B cell (primary cell): ENCODE data around the gene KIF4B. TPM values are rescaled to one million over a fixed set of nuclear protein-coding genes. Genes with fewer than 3 reads are reported as not detected.

Experiments
- ATAC-seq: fragments of 200-7000 bp; cut with Tn5 transposase; one replicate; pipeline ENCODE4 v1.10.0; 2021; ENCODE audit warnings: low read depth, mild to moderate bottlenecking, moderate number of reproducible peaks, moderate library complexity
- CTCF ChIA-PET: fragments of 350-600 bp; sonication (Branson Sonifier 250); formaldehyde crosslinking; loops from one replicate; lab custom pipeline; 2021; ENCODE audit warnings: antibody characterized with exemption, inconsistent platforms; lab: Charles Lee
- POLR2A ChIA-PET: fragments of 350-600 bp; sonication (Branson Sonifier 250); formaldehyde crosslinking; loops from one replicate; lab custom pipeline; 2021; ENCODE audit warnings: antibody characterized with exemption; lab: Charles Lee
- DNase-seq: peaks from one replicate; pipeline ENCODE4 v3.0.0; 2013
- H2AFZ ChIP-seq: 2 replicates; pipeline ENCODE4 v1.6.1; 2012; ENCODE audit warnings: mild to moderate bottlenecking, low read depth, low read length; ENCODE audit not compliant: insufficient read depth, poor library complexity, severe bottlenecking
- H3K27ac ChIP-seq, 2 donors: 1 replicate in 1 of 2; 2 replicates in 1 of 2; pipeline ENCODE4 v1.5.1; 2012 to 2013; ENCODE audit warnings: low read length in 2 of 2, mild to moderate bottlenecking in 2 of 2, moderate library complexity in 1 of 2
- H3K27me3 ChIP-seq, 4 experiments: fragments of 200-600 bp in 1 of 4; sonication (generic) in 1 of 4; replicated peaks in 1 of 4; 1 replicate in 2 of 4; 2 replicates in 2 of 4; pipeline versions ENCODE4 v1.6.1 to v1.7.0; 2013 to 2016; ENCODE audit warnings: low read length in 3 of 4, mild to moderate bottlenecking in 2 of 4, mixed read lengths in 1 of 4, moderate library complexity in 1 of 4; ENCODE audit not compliant: insufficient read depth in 4 of 4, control insufficient read depth in 3 of 4; ENCODE audit errors: control extremely low read depth in 1 of 4
- H3K36me3 ChIP-seq, 2 experiments: replicated peaks in 1 of 2; 1 replicate in 1 of 2; 2 replicates in 1 of 2; pipeline versions ENCODE4 v1.6.1 to v1.7.1; 2013; ENCODE audit warnings: low read length in 1 of 2; ENCODE audit not compliant: insufficient read depth in 2 of 2, control insufficient read depth in 1 of 2; ENCODE audit errors: control extremely low read depth in 1 of 2, extremely low read depth in 1 of 2
- H3K4me1 ChIP-seq, 2 donors: fragments of 200-600 bp in 1 of 2; sonication (generic) in 1 of 2; 1 replicate in 1 of 2; 2 replicates in 1 of 2; pipeline versions ENCODE4 v1.5.1 to v1.6.1; 2013 to 2017; ENCODE audit warnings: low read length in 2 of 2; ENCODE audit not compliant: control insufficient read depth in 2 of 2, insufficient read depth in 2 of 2
- H3K4me2 ChIP-seq: replicated peaks from 2 replicates; pipeline ENCODE3; 2012; ENCODE audit warnings: mild to moderate bottlenecking, low read depth, low read length; ENCODE audit not compliant: poor library complexity, severe bottlenecking
- H3K4me3 ChIP-seq, 5 experiments: fragments of 200-600 bp in 1 of 5; sonication (generic) in 1 of 5; 1 replicate in 3 of 5; 2 replicates in 2 of 5; pipeline versions ENCODE4 v1.5.1 to v1.7.0; 2011 to 2016; ENCODE audit warnings: low read length in 4 of 5, mild to moderate bottlenecking in 4 of 5, low read depth in 2 of 5, control low read depth in 1 of 5, moderate library complexity in 1 of 5; ENCODE audit not compliant: insufficient read depth in 1 of 5; ENCODE audit errors: control extremely low read depth in 1 of 5, extremely low read depth in 1 of 5
- H3K79me2 ChIP-seq: fragments of 200-600 bp; sonication (generic); one replicate; pipeline ENCODE4 v1.6.0; 2016; ENCODE audit warnings: low read length; ENCODE audit not compliant: control insufficient read depth, insufficient read depth
- H3K9ac ChIP-seq: fragments of 200-600 bp; sonication (generic); 2 replicates; pipeline ENCODE4 v1.6.1; 2017; ENCODE audit warnings: mild to moderate bottlenecking, low read length, moderate library complexity
- H3K9me3 ChIP-seq, 3 donors: one replicate each; pipeline versions ENCODE4 v1.6.1 to v1.7.1; 2013; ENCODE audit warnings: low read length in 2 of 3; ENCODE audit not compliant: control insufficient read depth in 2 of 3, insufficient read depth in 1 of 3; ENCODE audit errors: control extremely low read depth in 1 of 3
- H4K20me1 ChIP-seq: 2 replicates; pipeline ENCODE4 v1.6.0; 2012; ENCODE audit warnings: mild to moderate bottlenecking, low read length; ENCODE audit not compliant: insufficient read depth, control insufficient read depth, poor library complexity, severe bottlenecking
- H3K27ac Mint-ChIP-seq: one replicate; pipeline ENCODE4 v1.8.0; 2021; ENCODE audit warnings: mixed read lengths
- H3K27me3 Mint-ChIP-seq: one replicate; pipeline ENCODE4 v1.8.0; 2021; ENCODE audit warnings: mixed read lengths
- H3K4me1 Mint-ChIP-seq: one replicate; pipeline ENCODE4 v1.8.0; 2021; ENCODE audit warnings: mixed read lengths
- H3K4me3 Mint-ChIP-seq: one replicate; pipeline ENCODE4 v1.8.0; 2021; ENCODE audit warnings: mixed read lengths
- H3K9me3 Mint-ChIP-seq: one replicate; pipeline ENCODE4 v1.8.0; 2022; ENCODE audit warnings: mixed read lengths; ENCODE audit not compliant: insufficient read depth
- CTCF ChIP-seq: fragments of 200-600 bp; IDR thresholded peaks from one replicate; pipeline ENCODE4 v1.8.0; 2022; ENCODE audit warnings: antibody characterized with exemption, mild to moderate bottlenecking
- EZH2 ChIP-seq: IDR thresholded peaks from 2 replicates; pipeline ENCODE4 v1.6.1; 2012; ENCODE audit warnings: borderline replicate concordance, low read depth, mild to moderate bottlenecking, moderate library complexity, low read length; ENCODE audit not compliant: insufficient read depth, poor library complexity, severe bottlenecking
- WGBS: methylation state at CpG from one replicate; pipeline ENCODE4 v1.1.5; 2013; ENCODE audit warnings: missing lambda C conversion rate; ENCODE audit not compliant: insufficient coverage; 5-methylcytosine and 5-hydroxymethylcytosine counted together
- intact Hi-C: fragments of 100-400 bp; cut with micrococcal nuclease; formaldehyde crosslinking; loops from one replicate; pipeline ENCODE4 v1.10.0; 2022
- polyA plus RNA-seq: library from polyadenylated mRNA; depleted of rRNA; stranded (reverse); fragments of >200 nt; gene quantifications from 2 replicates; pipeline ENCODE4 v1.2.3, GENCODE V29; 2012
- total RNA-seq, 2 donors: library from RNA; stranded (reverse); fragments of 120-200 nt in 1 of 2; gene quantifications; 1 replicate in 1 of 2; 2 replicates in 1 of 2; pipeline versions ENCODE4 v1.2.3 to v1.2.4, GENCODE V29; 2013 to 2022

Gene KIF4B
- total and polyA plus RNA-seq, 2 donors (not counting 1 experiment from before 2014, with no cell fraction given), result not detected

- intact Hi-C loops, result no loop called here
- Mint-ChIP-seq H3K27ac (no peak overlapping the region), H3K4me3 (no peak overlapping the region), H3K4me1 (no peaks in the 10 kb centered on the region), H3K9me3 (peaks cover 1% of the 10 kb centered on the region), H3K27me3 (no peaks in the 10 kb centered on the region)
- Histone ChIP-seq H3K27me3 (no peaks in the 10 kb centered on the region), H3K27ac (no peak overlapping the region), H3K9me3 (peaks cover 0 to 5% (median 0%) of the 10 kb centered on the region in 3 donors), H3K36me3 (peaks cover 0 to 26% of the 10 kb centered on the region in 2 experiments), H3K4me2 (no peak overlapping the region), H3K4me3 (no peak overlapping the region), H3K4me1 (no peaks in the 10 kb centered on the region), H2AFZ (no peak overlapping the region), H4K20me1 (no peaks in the 10 kb centered on the region), H3K79me2 (no peaks in the 10 kb centered on the region), H3K9ac (no peak overlapping the region)
- ChIA-PET CTCF (no interaction called here), POLR2A (no interaction called here)
- DNase-seq, result no peak
- no peak for TF ChIP-seq EZH2
- TF ChIP-seq CTCF, result no peak
- no peak for ATAC-seq
These were observed 42.8 kb upstream of the KIF4B start for GRCh38 chr5:154970759-154971158.

GRCh38 chr5:154971501-154971900, 42.1 kb upstream of the KIF4B start:
- H3K27me3 ChIP-seq, result no peaks in the 10 kb centered on the region
- Mint-ChIP-seq H3K27ac (no peak overlapping the region), H3K4me3 (no peak overlapping the region), H3K27me3 (no peaks in the 10 kb centered on the region), H3K9me3 (peaks cover 3% of the 10 kb centered on the region), H3K4me1 (no peaks in the 10 kb centered on the region)
- no peaks in the 10 kb centered on the region for H3K79me2 ChIP-seq
- H4K20me1 ChIP-seq, result no peaks in the 10 kb centered on the region
- WGBS, result no CpG with 5 or more reads among the region's 2 CpGs
- ChIA-PET POLR2A (no interaction called here), CTCF (no interaction called here)
- ATAC-seq (no peak), DNase-seq (no peak)
- no peak for TF ChIP-seq EZH2
- TF ChIP-seq CTCF, result no peak
- H3K36me3 ChIP-seq, result peaks cover 0 to 18% of the 10 kb centered on the region in 2 experiments
- H3K9ac ChIP-seq, result no peak overlapping the region
- intact Hi-C loops, result no loop called here
- H3K4me3 ChIP-seq, result no peak overlapping the region
- no peak overlapping the region for H2AFZ ChIP-seq
- no peaks in the 10 kb centered on the region for H3K4me1 ChIP-seq
- H3K4me2 ChIP-seq, result no peak overlapping the region
- H3K9me3 ChIP-seq, result peaks cover 0 to 8% (median 0%) of the 10 kb centered on the region in 3 donors
- no peak overlapping the region for H3K27ac ChIP-seq
